ENCODE data around the gene ZNF134.

DNA sequence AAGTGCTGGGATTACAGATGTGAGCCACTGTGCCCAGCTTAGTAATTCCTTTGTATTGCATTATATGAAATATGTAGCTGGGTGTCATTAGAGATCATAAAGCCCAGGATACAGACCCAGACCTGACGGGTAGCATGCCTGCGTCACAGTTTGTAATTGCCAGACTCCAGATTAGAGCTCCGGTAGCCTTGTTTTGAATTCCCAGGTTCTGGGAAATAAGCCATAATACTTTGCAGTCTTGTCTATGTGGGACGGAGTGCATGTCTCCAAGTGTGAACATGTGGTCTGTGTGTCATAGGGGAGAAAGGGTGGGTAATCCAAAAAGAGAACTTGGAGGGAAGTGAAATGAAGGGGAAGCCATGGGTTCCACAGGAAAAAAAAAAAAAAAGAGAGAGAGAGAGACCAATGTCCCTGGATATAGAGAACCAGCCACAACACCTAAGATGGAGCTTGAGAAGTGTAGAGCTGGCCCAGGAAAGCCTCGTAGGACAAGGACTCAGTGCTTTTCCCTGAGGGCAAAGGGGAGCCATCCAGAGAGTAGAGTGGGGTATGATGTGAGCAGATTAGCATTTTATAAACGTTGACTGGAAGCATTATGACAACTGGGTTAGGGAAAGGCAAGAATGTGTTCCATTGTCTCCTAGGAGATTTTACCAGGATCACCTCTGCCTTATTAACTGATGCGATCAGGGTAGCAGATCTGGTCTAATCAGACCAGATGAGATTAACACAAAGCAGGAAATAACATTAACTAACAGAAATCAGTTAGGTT is 57.3 kb downstream of the ZNF134 start:
- TF ChIP-seq CTCF (IDR thresholded peaks at IDR 0.05) = no peak
- no peak for TF ChIP-seq POLR2A (IDR thresholded peaks at IDR 0.05)

All from thyroid gland (tissue), 4 donors.